Measurements from ENCODE around the gene BPI.

DNA sequence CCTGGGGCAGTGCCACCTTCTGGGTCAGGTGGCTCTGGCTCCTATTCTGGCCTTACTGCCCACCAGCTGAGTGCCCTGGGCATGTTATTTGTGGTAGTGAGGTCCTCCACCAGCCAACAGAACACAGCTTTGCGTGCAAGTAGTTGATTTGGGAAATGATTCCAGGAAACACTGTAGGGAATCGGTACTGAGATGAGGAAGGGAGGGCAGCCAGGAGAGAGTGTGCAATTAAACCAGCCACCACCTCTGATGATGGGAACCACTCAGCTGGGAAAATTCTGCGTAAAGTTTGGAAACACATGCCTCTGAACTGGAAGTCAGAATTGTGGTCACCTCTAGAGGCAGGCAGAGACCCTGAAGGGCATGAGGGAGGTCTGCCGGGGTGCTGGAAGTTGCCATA is 42.8 kb downstream of the BPI start:
- TF ChIP-seq, protein P1, sequence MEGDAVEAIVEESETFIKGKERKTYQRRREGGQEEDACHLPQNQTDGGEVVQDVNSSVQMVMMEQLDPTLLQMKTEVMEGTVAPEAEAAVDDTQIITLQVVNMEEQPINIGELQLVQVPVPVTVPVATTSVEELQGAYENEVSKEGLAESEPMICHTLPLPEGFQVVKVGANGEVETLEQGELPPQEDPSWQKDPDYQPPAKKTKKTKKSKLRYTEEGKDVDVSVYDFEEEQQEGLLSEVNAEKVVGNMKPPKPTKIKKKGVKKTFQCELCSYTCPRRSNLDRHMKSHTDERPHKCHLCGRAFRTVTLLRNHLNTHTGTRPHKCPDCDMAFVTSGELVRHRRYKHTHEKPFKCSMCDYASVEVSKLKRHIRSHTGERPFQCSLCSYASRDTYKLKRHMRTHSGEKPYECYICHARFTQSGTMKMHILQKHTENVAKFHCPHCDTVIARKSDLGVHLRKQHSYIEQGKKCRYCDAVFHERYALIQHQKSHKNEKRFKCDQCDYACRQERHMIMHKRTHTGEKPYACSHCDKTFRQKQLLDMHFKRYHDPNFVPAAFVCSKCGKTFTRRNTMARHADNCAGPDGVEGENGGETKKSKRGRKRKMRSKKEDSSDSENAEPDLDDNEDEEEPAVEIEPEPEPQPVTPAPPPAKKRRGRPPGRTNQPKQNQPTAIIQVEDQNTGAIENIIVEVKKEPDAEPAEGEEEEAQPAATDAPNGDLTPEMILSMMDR (IDR thresholded peaks at IDR 0.05) = no peak
- TF ChIP-seq POLR2A (IDR thresholded peaks at IDR 0.05) = no peak

Data from heart left ventricle (tissue), 13 donors.